Neutrophil (primary cell): Measurements from ENCODE around the gene TOR1A.
"Not testable (repeated sequence)": the region's sequence is repeated elsewhere in the genome, so short reads cannot be mapped to it uniquely, and the experiment has no call there.

ENCODE experiments used
- H3K27ac ChIP-seq: fragments of 200-600 bp; sonication (generic); 2 replicates; pipeline ENCODE4 v1.5.1; 2016; ENCODE audit warnings: mild to moderate bottlenecking, moderate library complexity
- H3K27me3 ChIP-seq: fragments of 200-600 bp; sonication (generic); 2 replicates; pipeline ENCODE4 v1.6.0; 2016; ENCODE audit warnings: mild to moderate bottlenecking
- H3K36me3 ChIP-seq: fragments of 200-600 bp; sonication (generic); 2 replicates; pipeline ENCODE4 v1.5.1; 2017
- H3K4me1 ChIP-seq, 2 experiments: fragments of 200-600 bp in 1 of 2; sonication (generic) in 1 of 2; 1 replicate in 1 of 2; 2 replicates in 1 of 2; pipeline versions ENCODE4 v1.5.1 to v1.6.1; 2013 to 2016; ENCODE audit warnings: low read depth in 1 of 2, low read length in 1 of 2, mild to moderate bottlenecking in 1 of 2, moderate library complexity in 1 of 2; ENCODE audit not compliant: control insufficient read depth in 1 of 2, insufficient read depth in 1 of 2
- H3K4me3 ChIP-seq, 2 experiments: fragments of 200-600 bp in 1 of 2; sonication (generic) in 1 of 2; 1 replicate in 1 of 2; 2 replicates in 1 of 2; pipeline ENCODE4 v1.5.1; 2013 to 2016; ENCODE audit warnings: low read depth in 1 of 2, low read length in 1 of 2, mild to moderate bottlenecking in 1 of 2, moderate library complexity in 1 of 2
- H3K9me3 ChIP-seq: fragments of 200-600 bp; sonication (generic); 2 replicates; pipeline ENCODE4 v1.5.1; 2016
- TF ChIP-seq, protein P1 (sequence below): fragments of 200-600 bp; sonication (generic); IDR thresholded peaks from 2 replicates; pipeline ENCODE4 v1.5.1; 2016; ENCODE audit warnings: antibody characterized with exemption

TOR1A gene

DNA sequence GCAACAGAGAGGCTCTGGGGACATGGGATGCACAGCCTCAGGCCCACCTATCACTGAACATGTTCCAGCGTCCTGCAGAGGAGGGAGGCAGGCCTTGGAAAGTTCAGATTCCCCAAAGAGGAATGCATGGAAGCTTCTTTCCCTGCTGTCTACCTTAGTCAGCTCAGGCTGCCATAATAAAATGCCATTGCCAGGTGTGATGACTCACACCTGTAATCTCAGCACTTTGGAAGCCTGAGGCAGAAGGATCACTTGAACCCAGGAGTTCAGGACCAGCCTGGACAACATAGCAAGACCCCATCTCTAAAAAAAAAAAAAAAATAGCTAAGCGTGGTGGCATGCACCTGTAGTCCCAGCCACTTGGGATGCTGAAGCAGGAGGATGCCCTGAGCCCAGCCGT lies 45.5 kb downstream of the TOR1A start:
- TF ChIP-seq, protein P1, sequence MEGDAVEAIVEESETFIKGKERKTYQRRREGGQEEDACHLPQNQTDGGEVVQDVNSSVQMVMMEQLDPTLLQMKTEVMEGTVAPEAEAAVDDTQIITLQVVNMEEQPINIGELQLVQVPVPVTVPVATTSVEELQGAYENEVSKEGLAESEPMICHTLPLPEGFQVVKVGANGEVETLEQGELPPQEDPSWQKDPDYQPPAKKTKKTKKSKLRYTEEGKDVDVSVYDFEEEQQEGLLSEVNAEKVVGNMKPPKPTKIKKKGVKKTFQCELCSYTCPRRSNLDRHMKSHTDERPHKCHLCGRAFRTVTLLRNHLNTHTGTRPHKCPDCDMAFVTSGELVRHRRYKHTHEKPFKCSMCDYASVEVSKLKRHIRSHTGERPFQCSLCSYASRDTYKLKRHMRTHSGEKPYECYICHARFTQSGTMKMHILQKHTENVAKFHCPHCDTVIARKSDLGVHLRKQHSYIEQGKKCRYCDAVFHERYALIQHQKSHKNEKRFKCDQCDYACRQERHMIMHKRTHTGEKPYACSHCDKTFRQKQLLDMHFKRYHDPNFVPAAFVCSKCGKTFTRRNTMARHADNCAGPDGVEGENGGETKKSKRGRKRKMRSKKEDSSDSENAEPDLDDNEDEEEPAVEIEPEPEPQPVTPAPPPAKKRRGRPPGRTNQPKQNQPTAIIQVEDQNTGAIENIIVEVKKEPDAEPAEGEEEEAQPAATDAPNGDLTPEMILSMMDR, result no peak
- H3K9me3 ChIP-seq, result no peaks in the 10 kb centered on the region
- H3K4me1 ChIP-seq, result peaks cover 85 to 88% of the 10 kb centered on the region in 2 experiments
- H3K36me3 ChIP-seq, result no peaks in the 10 kb centered on the region
- H3K27me3 ChIP-seq, result no peaks in the 10 kb centered on the region
- no peak overlapping the region for H3K4me3 ChIP-seq
- peak overlapping the region; percentile 92 for H3K27ac ChIP-seq

DNA sequence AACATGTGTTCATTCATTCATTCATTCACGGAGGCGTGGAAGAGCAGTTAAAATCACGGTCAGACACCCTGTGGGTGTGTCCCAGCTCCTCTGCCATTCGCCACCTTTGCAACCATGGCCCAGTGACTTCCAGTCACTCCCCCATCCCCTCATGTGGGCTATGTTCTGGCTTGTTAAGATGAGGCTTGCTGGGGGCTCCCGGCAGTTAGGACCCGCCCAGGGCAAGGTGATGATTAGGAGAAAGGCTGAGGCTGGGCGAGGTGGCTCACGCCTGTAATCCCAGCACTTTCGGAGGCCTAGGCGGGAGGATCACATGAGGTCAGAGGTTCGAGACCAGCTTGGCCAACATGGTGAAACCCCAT lies 46.2 kb downstream of the TOR1A start:
- no peaks in the 10 kb centered on the region for H3K27me3 ChIP-seq
- H3K27ac ChIP-seq, result peak overlapping the region; percentile 92
- H3K4me3 ChIP-seq, result peak overlapping the region; percentile 51 to 59
- no peaks in the 10 kb centered on the region for H3K36me3 ChIP-seq
- no peaks in the 10 kb centered on the region for H3K9me3 ChIP-seq
- H3K4me1 ChIP-seq, result peaks cover 88 to 92% of the 10 kb centered on the region in 2 experiments
- TF ChIP-seq, protein P1, result no peak

DNA sequence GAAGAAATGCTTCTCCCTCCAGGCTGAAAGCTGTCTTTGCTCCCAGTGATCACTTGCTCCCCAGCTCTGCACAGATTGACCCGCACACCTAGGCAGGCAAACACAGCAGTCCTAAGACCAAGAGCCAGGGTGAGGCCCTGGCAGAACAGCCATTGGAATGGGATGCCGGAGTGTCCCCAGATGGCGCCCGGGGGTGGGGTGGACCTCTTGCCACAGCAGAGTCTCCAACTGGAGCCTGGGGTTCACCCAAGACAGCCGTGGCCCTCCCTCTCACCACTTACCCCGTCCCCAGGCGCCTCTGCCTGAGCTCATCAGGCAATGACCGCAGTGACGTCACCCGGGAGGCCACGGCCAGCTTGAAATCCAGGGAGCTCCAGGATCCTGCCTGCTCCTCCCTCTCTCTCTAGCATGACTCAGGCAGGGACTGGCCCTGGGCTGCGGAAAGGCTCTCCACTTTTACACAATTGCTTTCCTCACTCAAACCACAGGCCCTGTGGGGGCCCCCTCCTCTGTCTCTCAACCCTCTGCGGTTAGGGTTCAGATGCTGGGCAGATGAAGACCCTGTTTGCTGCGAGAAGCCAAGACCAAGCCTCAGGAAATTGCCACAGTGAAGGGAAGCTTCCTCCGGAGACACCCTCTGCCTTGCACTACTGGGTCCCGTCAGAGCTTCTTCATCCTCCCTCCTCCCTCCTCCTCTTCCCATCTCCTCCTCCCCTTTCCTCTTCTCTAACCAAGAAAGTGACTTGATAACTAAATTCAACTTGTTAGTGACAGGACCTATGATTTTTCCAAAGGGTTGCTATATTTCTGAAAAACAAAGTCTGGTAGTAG lies 46.8 kb downstream of the TOR1A start:
- Histone ChIP-seq H3K4me1 (peaks cover 92 to 94% of the 10 kb centered on the region in 2 experiments), H3K9me3 (no peaks in the 10 kb centered on the region), H3K27ac (peak overlapping the region; percentile 92), H3K36me3 (no peaks in the 10 kb centered on the region), H3K4me3 (peak overlapping the region; percentile 51 to 59), H3K27me3 (no peaks in the 10 kb centered on the region)
- TF ChIP-seq, protein P1, result no peak

DNA sequence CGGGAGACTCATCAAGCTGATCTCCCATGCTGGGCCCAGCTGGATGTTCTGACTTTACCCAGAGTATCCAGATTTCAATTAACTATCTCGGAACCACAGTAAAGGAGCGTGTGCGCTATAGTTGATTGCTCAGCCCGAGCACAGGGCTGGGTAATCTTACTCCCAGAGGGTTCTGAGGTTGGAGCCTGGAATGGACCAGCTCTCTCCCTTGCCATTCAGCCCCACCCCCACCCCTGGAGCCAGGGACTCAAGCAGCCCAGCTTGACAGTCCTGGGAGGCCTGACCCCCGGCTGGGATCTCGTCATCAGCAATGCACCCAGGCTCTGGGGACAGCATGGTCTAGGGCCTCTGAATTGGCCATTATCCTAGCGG lies 47.4 kb downstream of the TOR1A start:
- Histone ChIP-seq H3K27me3 (no peaks in the 10 kb centered on the region), H3K4me3 (peak overlapping the region; percentile 51 to 59), H3K4me1 (peaks cover 89 to 96% of the 10 kb centered on the region in 2 experiments), H3K36me3 (peaks cover 6% of the 10 kb centered on the region), H3K9me3 (no peaks in the 10 kb centered on the region), H3K27ac (peak overlapping the region; percentile 92)
- TF ChIP-seq, protein P1, result no peak

DNA sequence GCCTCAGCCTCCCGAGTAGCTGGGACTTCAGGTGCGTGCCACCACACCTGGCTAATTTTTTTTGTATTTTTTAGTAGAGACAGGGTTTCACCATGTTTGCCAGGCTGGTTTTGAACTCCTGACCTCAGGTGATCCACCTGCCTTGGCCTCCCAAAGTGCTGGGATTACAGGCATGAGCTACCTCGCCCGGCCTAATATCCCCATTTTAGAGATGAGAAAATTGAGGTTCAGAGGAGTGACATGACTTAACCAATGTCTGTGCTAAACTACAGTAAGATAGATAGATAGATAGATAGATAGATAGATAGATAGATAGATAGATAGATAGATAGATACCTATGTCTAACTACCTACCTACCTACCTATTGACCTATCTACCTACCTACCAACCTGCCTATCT lies 47.8 kb downstream of the TOR1A start:
- not testable (repeated sequence) for H3K27me3 ChIP-seq, H3K36me3 ChIP-seq, H3K9me3 ChIP-seq, H3K4me3 ChIP-seq
- Histone ChIP-seq H3K4me1 (peaks cover 84 to 91% of the 10 kb centered on the region in 2 experiments), H3K27ac (peak overlapping the region; percentile 92)

DNA sequence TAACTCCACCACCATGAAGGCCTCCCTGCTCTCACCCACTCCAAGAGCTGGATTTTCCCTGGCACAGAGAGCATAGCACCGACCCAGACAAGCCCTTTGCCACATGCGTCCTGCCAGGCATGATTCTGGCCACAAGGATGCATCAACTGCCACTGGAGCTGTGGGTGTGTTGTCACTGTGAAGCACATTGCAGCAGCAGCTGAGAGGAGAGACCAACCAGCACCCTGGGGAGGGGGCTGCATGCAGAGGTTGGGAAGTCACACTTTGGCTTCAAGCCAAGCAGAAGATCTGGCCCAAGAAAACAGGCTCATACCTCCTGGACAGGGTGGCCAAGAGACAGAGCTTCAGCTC lies 48.5 kb downstream of the TOR1A start:
- H3K4me3 ChIP-seq, result peak overlapping the region in 1 of 2 experiments; percentile 21
- peaks cover 78 to 85% of the 10 kb centered on the region in 2 experiments for H3K4me1 ChIP-seq

More for the DNA sequence above, 48.5 kb downstream of the TOR1A start:
- Histone ChIP-seq H3K27me3 (no peaks in the 10 kb centered on the region), H3K36me3 (peaks cover 12% of the 10 kb centered on the region), H3K9me3 (no peaks in the 10 kb centered on the region), H3K27ac (peak overlapping the region; percentile 92)
- TF ChIP-seq, protein P1, result no peak
